ENCODE measurements around the gene ABHD6.
"Not testable (repeated sequence)": the region's sequence is repeated elsewhere in the genome, so short reads cannot be mapped to it uniquely, and the experiment has no call there.

ABHD6 gene

DNA sequence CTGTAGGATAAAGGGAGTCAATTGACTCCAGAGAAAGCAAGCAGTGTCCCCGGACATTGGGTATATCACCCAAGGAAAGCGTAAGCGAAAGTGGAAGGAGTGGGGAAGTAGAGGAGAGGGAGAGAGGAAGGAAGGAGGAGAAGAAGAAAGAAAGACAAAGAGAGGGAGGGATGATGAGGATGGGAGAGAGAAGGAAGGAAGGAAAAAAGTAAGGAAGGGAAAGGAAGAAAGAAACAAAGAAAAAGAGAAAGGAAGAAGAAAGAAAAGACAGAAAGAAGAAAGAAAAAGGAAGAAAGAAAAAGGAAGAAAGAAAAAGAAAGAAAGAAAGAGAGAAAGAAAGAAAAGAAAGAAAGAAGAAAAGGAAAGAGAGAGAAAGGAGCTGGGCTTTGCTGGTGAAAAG is 27.7 kb upstream of the ABHD6 start:
- DNase-seq (ENCODE audit: low spot score), result no peak

- DNase-seq (ENCODE audit: low spot score), result no peak
Measured at GRCh38 chr3:58210761-58211460, 26.7 kb upstream of the ABHD6 start, which contains the start of gene DNASE1L3. Gene DNASE1L3, minus strand, starts transcription at chr3:58210972. Its CDS starts 66 bp downstream, at chr3:58210906.

- DNase-seq (ENCODE audit: low spot score), result no peak
Measured at GRCh38 chr3:58214484-58215316, 22.9 kb upstream of the ABHD6 start.

DNA sequence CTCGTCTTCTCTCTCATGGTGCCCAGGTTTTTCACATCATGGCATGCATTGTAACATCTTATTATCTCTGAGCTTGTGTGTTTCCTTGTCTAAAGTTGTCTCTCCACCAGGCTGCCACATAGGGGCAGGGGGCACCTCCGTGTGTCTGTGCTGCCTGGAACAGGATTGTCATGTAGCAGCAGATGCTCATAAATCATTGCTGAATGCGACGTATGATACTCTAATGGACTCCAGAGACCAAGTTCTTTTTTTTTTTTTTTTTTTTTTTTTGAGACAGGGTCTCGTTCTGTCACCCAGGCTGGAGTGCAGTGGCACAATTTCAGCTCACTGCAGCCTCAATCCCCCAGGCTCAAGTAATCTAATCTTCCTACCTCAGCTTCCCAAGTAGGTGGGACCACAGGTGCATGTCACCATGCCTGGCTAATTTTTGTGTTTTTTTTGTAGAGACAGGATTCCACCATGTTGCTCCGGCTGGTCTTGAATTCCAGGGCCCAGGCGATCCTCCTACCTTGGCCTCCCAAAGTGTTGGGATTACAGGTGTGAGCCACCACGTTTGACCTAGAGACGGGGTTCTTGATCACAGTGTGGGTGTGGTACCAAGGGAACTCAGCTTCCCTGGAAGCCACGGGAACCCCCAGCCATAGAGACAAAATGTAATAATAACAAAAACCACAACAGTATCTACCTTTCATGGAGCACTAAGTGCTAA is 22.1 kb upstream of the ABHD6 start:
- DNase-seq (ENCODE audit: low spot score), result no peak

DNA sequence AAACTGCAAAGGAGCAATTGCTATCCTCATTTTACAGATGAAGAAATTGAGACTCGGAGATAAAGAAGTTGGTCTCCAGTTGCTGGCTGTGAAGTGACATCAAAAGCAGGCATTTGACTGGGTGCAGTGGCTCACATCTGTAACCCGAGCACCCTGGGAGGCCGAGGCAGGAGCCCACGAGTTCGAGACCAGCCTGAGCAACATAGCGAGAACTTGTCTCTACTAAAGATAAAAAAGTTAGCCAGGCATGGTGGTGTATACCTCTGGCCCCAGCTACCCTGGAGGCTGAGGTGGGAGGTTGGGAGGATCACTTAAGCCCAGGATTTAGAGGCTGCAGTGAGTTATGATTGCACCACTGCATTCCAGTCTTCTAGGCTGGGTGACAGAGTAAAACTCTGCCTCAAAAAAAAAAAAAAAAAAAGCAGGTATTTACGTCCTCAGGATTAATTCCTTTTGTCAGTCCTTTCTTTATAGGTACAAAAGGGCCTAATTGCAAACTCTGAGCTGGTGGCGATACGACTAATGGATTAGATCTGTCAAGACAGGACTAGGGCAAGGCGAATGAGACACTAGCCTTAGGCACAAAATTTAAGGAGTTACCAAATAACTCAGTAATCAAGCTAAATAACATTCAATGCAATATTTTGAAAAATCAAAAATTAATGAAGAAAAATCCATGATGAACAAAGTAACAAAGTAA is 20.9 kb upstream of the ABHD6 start:
- DNase-seq (ENCODE audit: low spot score), result no peak

DNA sequence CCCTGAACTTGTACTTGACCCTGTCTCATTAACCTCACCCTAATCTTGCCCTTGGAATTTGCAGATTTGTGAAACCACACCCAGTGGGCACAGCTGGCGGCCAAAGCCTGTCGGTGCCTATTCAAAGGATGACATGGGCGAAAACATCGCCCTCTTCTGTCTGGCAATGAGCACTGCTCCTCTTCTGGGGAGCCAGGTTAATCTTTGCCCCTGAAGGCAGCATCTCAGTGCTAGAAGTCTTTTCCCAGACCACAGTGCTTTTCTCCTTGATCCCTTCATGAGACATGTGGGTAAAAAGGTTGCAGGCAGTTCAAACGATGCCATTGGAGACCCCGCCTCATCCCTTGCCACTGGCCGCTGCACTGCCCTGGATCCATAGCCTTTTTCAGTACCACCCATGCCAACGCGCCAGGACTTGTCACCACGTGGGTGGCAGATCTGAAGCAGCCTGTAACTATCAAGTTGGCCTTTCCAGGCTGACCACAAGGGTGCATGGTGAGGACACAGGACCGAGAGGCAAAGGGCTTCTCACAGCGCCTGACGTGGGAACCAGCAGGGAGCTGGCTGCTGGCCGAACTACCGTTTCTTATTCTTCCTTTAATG is 20.3 kb upstream of the ABHD6 start:
- DNase-seq (ENCODE audit: low spot score), result peak; percentile 82

GRCh38 chr3:58218904-58219303 is 18.7 kb upstream of the ABHD6 start:
- no peak for DNase-seq (ENCODE audit: low spot score)

DNA sequence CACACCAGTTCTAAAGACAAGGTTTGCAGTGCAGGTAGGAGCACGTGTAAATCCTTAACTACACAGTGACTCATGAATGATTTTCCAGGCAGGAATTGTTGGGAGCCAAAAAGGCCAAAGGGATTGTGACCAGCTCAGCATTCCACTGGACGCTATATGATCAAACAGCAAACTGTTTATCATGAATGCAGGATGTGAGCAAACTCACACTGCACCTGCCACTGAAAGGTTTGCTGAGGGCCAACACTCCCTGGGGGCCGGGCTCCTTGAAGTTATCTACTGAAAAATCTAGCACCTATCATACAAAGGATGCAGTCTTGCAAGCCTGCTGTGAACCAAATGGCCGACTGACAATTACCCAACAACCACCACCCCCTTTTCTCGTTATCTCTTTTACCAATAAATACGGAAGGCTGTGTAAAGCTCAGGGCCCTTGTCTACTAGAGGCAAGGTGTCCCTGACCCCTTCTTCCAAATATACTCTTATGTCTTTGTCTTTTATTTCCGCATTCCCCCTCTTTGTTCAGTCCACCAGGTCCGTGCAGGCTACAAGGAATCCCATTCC is 15.3 kb upstream of the ABHD6 start:
- DNase-seq (ENCODE audit: low spot score), result no peak

DNA sequence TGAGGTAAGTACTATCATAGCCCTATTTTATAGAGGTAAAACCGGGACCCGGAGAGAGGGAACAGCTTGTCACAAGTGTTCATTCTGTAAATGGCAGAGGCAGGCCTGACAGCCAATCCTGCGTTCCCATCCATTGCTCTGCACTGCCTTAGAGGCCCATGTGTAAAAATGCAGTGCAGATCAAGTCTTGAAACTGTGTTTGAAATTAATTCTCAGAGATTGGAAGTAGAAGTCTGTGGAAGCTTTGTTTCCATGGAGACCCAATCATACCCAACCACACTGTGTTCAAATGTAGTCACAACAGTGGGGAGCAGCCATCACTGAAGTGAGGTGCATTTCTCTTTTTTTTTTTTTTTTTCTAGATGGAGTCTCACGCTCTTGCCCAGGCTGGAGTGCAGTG is 13.7 kb upstream of the ABHD6 start:
- DNase-seq (ENCODE audit: low spot score), result no peak

GRCh38 chr3:58227933-58228332 is 9.7 kb upstream of the ABHD6 start:
- not testable (repeated sequence) for DNase-seq (ENCODE audit: low spot score)

DNA sequence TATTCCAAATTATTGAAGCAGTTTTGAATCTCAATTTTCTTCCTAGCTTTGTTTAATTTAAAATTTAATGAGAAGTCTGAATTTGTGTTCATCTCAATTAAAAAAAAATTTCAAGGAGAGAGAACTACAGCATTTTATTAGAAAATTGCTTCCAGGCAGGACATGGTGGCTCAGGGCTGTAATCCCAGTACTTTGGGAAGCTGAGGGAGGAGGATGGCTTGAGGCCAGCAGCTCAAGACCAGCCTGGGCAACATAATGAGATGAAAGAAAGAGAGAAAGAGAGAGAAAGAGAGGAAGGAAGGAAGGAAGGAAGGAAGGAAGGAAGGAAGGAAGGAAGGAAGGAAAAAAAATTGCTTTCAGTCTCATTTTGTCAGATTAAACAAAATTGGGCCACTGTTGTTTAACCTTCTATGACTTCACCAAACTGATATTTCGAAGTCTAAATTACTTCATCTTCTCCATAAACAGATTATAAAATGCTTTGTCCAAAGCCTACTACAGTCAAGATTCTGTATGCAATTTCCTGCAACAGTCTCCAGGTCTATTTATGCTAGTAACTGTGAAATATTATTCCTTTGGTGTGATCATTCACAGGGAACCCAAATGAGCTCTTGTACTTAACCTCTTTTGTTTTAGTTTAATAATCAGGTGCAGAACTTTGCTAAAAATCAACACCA is 6.6 kb upstream of the ABHD6 start:
- DNase-seq (ENCODE audit: low spot score), result no peak

DNA sequence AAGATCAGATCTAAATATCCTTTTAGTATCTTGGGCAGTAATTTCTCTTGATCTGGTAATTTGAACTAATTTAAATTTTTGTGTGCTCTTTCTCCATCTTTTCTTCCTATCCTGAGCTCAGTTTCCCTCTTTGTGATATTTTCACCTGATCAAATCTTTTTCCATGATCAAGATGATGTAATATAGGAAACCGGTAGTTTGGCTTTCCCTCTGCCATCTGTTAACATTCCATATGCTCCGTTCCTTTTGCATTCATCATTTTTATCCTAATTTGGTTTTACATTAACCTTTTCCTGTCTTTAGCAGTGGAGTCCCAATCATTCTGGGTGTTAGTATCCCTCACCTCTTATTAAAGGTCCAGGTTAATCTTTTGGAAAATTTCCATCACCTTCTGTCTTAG is 5.9 kb upstream of the ABHD6 start:
- no peak for DNase-seq (ENCODE audit: low spot score)

DNA sequence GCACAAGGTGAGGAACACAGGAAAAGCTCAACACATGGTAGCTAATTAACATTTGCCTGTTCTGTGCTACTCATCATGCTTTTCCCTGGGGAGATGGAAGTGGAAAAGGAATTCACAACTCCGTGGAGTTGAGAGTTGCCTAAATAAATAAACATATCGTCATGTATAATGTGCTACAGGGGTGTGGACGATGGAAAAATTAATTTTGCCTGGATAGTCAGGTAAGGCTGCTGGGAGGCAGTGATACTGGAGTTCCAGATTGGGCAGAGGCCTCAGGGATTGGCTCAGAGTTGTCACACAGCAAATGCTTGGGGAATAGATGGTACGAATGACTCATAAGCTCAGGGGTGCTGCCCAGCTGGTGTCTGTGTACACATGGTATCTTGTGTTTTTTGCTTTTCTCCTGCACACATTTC is 3.1 kb upstream of the ABHD6 start:
- no peak for DNase-seq (ENCODE audit: low spot score)

DNA sequence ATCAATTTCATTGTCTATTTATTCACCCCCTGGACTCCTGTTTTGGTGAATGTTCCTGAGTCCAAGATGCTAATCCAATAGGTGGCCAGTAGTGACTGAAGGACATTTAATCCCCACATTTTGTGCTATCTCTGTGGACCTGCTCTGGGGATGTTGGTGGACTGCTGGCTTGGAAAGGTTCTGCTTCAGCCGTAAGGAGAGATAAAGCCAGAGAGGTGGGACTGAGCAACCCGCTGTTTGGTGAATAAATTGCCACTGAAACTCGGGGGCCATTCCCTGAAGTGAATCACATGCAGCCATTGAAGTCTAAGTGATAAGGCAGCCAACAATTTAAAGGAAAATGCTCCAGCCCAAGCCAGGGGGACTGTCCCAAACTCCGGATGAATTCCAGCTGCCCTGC is 1.6 kb upstream of the ABHD6 start:
- no peak for DNase-seq (ENCODE audit: low spot score)

GRCh38 chr3:58236527-58237237 is 910 bp upstream of the ABHD6 start:
- DNase-seq (ENCODE audit: low spot score), result no peak

DNA sequence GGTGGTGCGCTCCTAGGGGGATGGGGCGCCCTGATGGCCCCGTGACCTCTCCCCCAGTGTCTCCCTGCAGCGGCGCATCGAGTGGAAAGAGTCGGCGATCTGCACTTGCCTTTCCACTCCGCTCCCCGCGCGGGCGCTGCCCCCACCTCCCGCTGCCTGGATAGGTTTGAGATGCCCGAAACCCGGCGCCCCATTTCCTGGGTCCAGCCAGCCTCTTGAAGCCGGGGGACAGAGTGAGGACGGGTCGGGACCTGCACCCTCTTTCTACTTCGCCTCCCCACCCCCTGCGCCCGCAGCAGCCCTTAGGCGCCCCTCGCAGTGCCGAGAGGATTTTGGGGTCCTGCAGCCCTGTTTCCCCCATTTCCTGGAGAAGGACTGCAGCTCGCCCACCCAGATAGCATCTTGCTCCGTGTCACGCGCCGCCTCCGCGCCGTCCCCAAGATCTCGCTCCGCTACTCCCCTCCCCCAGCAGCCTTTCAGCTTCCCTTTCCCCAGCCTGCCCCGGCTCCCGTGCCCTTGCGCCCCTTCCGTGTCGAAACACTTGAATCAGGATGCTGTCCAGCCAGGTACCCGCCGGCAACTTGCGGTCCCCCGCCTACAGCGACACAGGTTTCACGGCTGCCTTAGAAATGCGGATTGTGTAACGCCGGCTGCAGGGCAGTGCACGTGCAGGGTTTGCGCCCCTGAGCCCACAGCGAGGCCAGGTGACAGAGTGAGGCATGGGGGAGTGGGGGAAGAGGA is 519 bp downstream of the ABHD6 start:
- DNase-seq (ENCODE audit: low spot score), result peak; percentile 67

GRCh38 chr3:58238830-58239229 is 1.2 kb downstream of the ABHD6 start:
- no peak for DNase-seq (ENCODE audit: low spot score)

DNA sequence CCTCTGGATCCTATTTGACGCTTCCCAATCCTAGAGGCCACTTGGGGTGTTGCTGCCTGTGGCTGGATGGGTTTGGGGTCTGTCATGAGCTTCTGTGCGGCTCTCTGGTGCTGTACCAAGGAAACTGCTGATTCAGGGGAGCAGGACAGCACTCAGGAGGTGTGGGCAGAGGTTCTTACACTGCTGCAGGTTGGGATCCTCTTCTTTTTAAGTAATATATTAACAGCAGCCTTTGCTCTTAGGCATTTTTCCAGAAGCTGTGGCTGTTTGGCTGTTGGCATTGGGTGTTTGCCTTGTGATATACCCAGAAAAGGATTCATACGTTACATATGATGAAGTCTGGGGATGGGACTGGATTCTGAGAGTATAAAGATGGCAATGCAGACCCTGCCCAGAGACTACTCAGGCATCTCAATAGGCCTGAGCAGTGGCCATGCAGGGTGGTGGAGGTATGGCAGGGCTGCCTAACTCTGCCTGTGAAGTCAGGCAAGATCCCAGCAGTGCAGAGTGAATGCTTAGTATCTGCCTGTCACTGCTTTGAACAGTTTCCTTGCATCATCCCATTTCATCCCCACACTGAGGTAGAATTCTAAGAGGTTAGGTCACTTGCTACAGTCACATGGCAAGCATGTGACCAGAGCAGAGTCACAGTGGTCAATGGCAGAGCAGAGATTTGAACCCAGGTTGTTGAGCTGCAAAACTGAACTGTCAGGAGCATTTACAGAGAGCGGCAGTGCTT is 3.9 kb downstream of the ABHD6 start:
- DNase-seq (ENCODE audit: low spot score), result no peak

- no peak for DNase-seq (ENCODE audit: low spot score)
Measured at GRCh38 chr3:58242340-58242739, 4.7 kb downstream of the ABHD6 start.
